ENCODE results near the gene RAPGEF1. TPM values are rescaled to one million over a fixed set of nuclear protein-coding genes. Genes with fewer than 3 reads are reported as not detected.

RAPGEF1 gene
- total RNA-seq, 1 experiment from 2014 or later, result 55.6 TPM

GRCh38 chr9:131721076-131721475 lies 18.8 kb downstream of the RAPGEF1 start:
- Mint-ChIP-seq H3K4me1 (peaks cover 2 to 7% of the 10 kb centered on the region in 2 experiments; a peak in 2 of 4 replicates), H3K27ac (no peak overlapping the region), H3K36me3 (ENCODE audit: insufficient read depth in 1 of 3, low read depth in 3 of 3) (peaks cover 3 to 16% (median 9%) of the 10 kb centered on the region in 3 experiments; a peak in 5 of 7 replicates), H3K4me3 (no peak overlapping the region), H3K27me3 (ENCODE audit: low read depth) (no peaks in the 10 kb centered on the region), H3K9me3 (peaks cover 0 to 3% of the 10 kb centered on the region in 2 experiments; a peak in 1 of 5 replicates)
- Histone ChIP-seq H2BK20ac (ENCODE audit: low read depth, low read length, poor library complexity, severe bottlenecking) (no peak overlapping the region), H3K9ac (ENCODE audit: extremely low read depth, insufficient read length, low read length) (no peak overlapping the region), H3K56ac (ENCODE audit: insufficient read length, low read depth, low read length) (no peak overlapping the region), H2BK5ac (ENCODE audit: insufficient read length, low read length) (no peak overlapping the region), H3K79me1 (ENCODE audit: insufficient read depth, low read depth, low read length, poor library complexity, severe bottlenecking) (peaks cover 18% of the 10 kb centered on the region), H3K4me1 (ENCODE audit: insufficient read depth, low read length) (peaks cover 2% of the 10 kb centered on the region; the same call in 1 of the 2 replicates), H2AK5ac (ENCODE audit: insufficient read length, low read length) (no peak overlapping the region), H3K4ac (ENCODE audit: low read depth, low read length) (no peak overlapping the region), H4K5ac (ENCODE audit: insufficient read length, low read depth, low read length) (peak overlapping the region; percentile 31), H3K23ac (ENCODE audit: insufficient read length, low read depth, low read length) (no peak overlapping the region), H4K8ac (replicated peaks; ENCODE audit: insufficient read length, low read depth, low read length) (no peak overlapping the region), H2BK120ac (ENCODE audit: low read depth, low read length, poor library complexity, severe bottlenecking) (no peak overlapping the region), H3K9me3 (ENCODE audit: control insufficient read depth, low read depth, low read length) (no peaks in the 10 kb centered on the region), H3K79me2 (ENCODE audit: insufficient read depth, low read length) (peaks cover 17% of the 10 kb centered on the region; the same call in 1 of the 2 replicates), H2BK15ac (ENCODE audit: low read depth, low read length) (no peak overlapping the region), H3K27me3 (ENCODE audit: insufficient read depth, low read length) (no peaks in the 10 kb centered on the region), H3K23me2 (ENCODE audit: insufficient read length, low read depth, low read length, poor library complexity, severe bottlenecking) (no peaks in the 10 kb centered on the region), H2BK12ac (ENCODE audit: insufficient read length, low read depth, low read length) (no peak overlapping the region), H4K20me1 (ENCODE audit: control insufficient read depth, insufficient read depth, insufficient read length) (no peaks in the 10 kb centered on the region), H3K18ac (ENCODE audit: insufficient read length, low read depth, low read length) (no peak overlapping the region), H3K14ac (ENCODE audit: insufficient read depth, low read length) (no peak overlapping the region; the same call in 1 of the 2 replicates), H3T11ph (ENCODE audit: low read length) (no peak overlapping the region), H2AFZ (ENCODE audit: low read length) (no peak overlapping the region), H4K91ac (ENCODE audit: insufficient read length, low read depth, low read length) (no peak overlapping the region), H3K4me2 (ENCODE audit: insufficient read depth, insufficient read length, low read length) (no peak overlapping the region), H3K27ac (ENCODE audit: insufficient read length, low read depth, low read length) (no peak overlapping the region)
- no CpG with 5 or more reads among the region's 13 CpGs for WGBS (ENCODE audit: extremely low coverage, insufficient read length, low lambda C conversion rate)
- DNase-seq, result no peak
- TF ChIP-seq CTCF (conservative IDR thresholded peaks at IDR 0.05), result no peak

All from H9 (cell line).